ENCODE results near the gene NOL4L.

The NOL4L gene

DNA sequence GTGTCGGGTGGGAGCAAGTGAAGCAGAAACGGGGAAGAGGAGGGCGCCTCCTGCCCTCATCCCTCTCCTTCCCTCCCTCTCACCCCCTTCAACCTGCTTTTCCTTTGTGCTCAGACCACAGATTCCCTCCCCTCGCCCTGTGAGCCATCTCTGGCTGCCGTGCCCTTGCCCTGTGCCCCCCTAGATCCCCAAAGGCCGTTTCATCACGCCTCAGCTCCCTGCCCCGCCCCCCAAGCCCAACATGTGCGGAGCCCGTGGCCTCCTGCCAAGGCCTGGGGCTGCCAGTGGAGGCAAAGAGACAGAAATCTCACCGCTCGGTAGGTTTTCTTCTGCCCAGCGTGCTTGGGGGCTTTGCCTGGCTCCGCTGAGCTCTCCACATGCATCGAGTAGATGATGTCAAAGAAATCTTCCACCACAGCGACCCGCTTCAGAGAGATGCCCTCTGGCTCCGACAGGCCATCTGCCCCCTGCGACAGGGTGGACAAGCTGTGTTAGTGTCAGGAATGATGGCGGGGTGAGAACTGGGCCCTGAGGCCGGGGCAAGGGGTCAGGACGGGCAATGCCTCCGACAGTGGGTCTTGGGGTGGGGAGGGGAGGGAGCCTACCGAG, 57.6 kb downstream of the NOL4L start:
- no peak for DNase-seq (ENCODE audit: low read depth in 4 of 4, low spot score in 1 of 4)

GRCh38 chr20:32527052-32527446, 58.1 kb downstream of the NOL4L start:
- no peak for DNase-seq (ENCODE audit: low read depth in 4 of 4, low spot score in 1 of 4)

DNA sequence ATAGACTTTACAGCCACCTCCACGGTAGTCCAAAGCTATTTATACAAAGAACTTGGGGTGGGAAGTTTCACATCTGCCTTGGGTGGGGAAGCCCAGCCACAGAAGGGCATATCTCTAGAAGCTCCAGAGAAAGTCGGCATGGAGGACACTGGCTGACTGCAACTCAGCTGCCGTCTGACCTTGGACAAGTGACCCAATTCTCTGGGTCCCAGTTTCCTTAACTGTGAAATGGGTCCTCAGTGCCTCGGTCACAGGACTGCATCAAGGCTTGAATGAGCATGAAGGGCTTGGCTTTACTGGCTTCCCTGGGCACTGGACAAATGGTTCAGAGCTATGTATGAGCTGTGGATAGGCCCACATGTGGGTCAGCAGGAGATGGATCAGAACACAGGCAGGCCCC, 58.6 kb downstream of the NOL4L start:
- DNase-seq (ENCODE audit: low read depth in 4 of 4, low spot score in 1 of 4), result no peak

GRCh38 chr20:32526125-32526524, 59.0 kb downstream of the NOL4L start:
- DNase-seq (ENCODE audit: low read depth in 4 of 4, low spot score in 1 of 4), result no peak

DNA sequence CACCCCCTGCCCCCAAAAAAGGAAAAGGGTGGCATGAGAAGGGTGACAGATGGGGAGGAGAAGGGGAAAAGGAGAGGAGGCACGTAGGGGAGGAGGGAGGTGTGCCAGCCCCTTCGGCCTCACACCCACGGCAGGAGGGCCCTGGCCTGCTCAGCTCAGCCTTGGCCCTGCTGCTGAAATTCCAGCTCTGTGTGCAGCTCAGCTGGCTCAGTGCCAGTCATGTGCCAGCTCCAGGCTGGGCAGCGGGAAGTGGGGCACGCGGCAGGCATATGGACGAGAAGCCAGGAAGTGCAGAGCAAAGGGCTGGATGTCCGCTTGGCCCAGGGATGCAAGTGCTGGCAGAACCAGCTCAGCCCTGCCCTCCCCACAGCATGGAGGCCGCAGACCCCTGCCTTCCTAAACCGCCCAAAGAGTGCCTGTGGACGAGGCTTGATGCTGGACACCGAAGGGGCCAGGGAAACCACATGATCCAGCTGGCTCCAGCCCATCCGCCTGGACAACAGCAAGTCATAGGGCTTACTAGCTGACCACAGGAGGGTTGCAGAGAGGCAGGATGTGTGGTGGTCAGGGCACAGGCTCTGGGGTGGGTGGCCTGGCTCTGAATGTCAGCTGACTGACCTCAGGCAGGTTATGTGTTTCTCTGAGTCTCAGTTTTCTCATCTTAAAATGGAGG, 60.2 kb downstream of the NOL4L start:
- DNase-seq (ENCODE audit: low read depth in 4 of 4, low spot score in 1 of 4), result no peak

GRCh38 chr20:32523613-32524213, 61.4 kb downstream of the NOL4L start:
- no peak for DNase-seq (ENCODE audit: low read depth in 4 of 4, low spot score in 1 of 4)

DNA sequence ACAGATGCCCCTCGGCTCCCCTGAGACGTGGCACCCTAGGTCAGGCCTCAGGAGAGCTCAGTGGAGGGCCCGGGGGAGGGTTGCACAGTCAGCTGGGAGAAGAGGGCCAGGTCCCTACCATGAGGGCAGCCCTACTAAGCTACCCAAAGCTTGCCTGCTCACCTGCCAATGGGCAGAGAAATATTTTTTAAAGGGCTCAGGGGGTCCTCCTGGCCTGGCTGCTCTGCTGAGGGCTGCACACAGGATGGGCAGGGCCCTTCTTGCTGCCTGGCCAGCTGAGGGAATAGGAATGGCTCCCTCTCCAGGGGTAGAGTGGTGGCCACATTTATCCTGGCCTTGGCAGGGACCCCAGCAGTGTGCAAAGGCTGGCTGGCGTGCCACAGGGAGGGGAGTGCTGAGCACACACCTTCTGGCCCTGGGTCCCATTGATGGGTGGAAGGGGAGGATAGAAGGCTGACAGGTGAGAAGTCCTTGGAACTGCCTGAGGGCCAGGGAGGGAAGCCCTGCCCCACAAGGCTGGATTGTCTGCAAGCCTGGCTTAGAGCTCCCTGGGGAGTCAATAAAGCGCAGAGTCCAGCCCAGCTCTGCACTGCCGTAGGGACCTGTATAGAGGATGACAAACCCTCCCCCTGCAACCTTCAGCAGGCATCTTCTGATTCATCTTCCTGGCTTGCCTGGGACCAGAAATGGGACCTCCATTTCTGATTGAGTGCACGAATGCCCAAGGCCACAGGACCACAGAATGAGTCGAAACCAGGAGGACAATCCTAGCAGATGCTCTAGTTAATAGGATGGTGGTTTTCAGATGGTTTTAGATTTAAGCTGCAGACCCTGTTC, 62.1 kb downstream of the NOL4L start:
- no peak for DNase-seq (ENCODE audit: low read depth in 4 of 4, low spot score in 1 of 4)

- DNase-seq (ENCODE audit: low read depth in 4 of 4, low spot score in 1 of 4), result no peak
These were observed 62.7 kb downstream of the NOL4L start for GRCh38 chr20:32522526-32522775.

- DNase-seq (ENCODE audit: low read depth in 4 of 4, low spot score in 1 of 4), result peak in 1 of 4 experiments; percentile 61
These were observed 63.2 kb downstream of the NOL4L start for GRCh38 chr20:32521780-32522525.

DNA sequence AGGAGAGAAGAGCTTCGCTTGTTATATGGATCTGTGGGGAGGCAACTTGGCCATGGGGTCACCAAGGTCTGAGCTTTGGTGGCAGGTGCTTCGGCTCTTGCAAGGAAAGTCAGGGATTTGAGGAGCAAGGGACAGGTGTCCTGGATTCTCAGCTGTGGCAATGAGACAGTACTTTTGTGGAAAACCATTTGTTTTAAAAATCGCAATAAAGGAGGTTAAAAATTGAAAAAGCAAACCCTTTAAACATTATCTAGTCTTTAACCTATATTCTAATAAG, 64.3 kb downstream of the NOL4L start:
- no peak for DNase-seq (ENCODE audit: low read depth in 4 of 4, low spot score in 1 of 4)

GRCh38 chr20:32519381-32519730, 65.8 kb downstream of the NOL4L start:
- no peak for DNase-seq (ENCODE audit: low read depth in 4 of 4, low spot score in 1 of 4)

GRCh38 chr20:32518593-32519380, 66.3 kb downstream of the NOL4L start:
- DNase-seq (ENCODE audit: low read depth in 4 of 4, low spot score in 1 of 4), result no peak

- DNase-seq (ENCODE audit: low read depth in 4 of 4, low spot score in 1 of 4), result no peak
These were observed 67.1 kb downstream of the NOL4L start for GRCh38 chr20:32517914-32518592.

- DNase-seq (ENCODE audit: low read depth in 4 of 4, low spot score in 1 of 4), result no peak
These were observed 67.6 kb downstream of the NOL4L start for GRCh38 chr20:32517518-32517873.

- no peak for DNase-seq (ENCODE audit: low read depth in 4 of 4, low spot score in 1 of 4)
These were observed 68.3 kb downstream of the NOL4L start for GRCh38 chr20:32516583-32517517.

DNA sequence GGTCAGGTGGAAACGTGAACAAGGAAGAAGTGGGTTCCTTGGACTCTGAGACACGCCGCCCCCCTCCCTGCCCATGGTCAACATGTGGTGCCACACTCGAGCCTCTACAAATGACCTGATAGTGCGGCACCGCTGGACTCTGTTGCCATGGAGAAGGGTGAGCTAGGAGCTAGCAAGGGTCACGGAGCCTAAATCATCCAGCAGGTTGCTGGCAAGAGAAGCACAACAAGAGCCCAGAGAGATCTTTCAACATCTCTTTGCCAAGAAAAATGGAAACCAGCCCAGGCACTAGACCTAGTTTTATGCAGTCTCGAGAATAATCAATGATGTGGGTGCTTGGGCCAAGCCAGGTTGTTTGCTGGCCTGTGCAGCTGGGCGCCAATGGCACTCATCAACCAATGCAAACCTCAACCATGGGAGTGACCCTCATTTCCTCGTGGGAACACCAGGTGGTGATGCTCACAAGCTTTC, 69.5 kb downstream of the NOL4L start:
- no peak for DNase-seq (ENCODE audit: low read depth in 4 of 4, low spot score in 1 of 4)

- no peak for DNase-seq (ENCODE audit: low read depth in 4 of 4, low spot score in 1 of 4)
These were observed 70.4 kb downstream of the NOL4L start for GRCh38 chr20:32514760-32515159.

GRCh38 chr20:32513031-32513866, 71.9 kb downstream of the NOL4L start:
- no peak for DNase-seq (ENCODE audit: low read depth in 4 of 4, low spot score in 1 of 4)

DNA sequence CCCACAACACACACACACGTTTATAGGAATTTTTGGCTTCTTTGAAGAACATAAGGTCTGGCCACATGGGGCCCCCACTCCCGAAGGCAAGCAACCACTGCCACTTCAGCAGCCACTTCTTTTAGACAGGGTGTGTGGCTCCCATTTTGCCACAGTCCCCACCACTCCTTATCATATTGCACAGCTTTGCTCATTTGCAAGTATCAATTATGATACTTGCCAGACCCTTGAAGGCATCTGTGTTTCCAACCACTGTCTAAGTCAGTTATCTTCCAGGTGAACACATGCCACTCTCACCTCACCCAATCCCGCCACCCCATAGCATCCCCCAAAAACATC, 73.1 kb downstream of the NOL4L start:
- no peak for DNase-seq (ENCODE audit: low read depth in 4 of 4, low spot score in 1 of 4)
